GM21717 (cell line): ENCODE measurements around the gene CIB1.

ENCODE experiments used
- ATAC-seq: cut with Tn5 transposase; IDR thresholded peaks from one replicate; pipeline ENCODE4 v1.9.1; 2021; ENCODE audit warnings: mild to moderate bottlenecking, moderate library complexity; ENCODE audit not compliant: unreplicated experiment

The CIB1 gene

DNA sequence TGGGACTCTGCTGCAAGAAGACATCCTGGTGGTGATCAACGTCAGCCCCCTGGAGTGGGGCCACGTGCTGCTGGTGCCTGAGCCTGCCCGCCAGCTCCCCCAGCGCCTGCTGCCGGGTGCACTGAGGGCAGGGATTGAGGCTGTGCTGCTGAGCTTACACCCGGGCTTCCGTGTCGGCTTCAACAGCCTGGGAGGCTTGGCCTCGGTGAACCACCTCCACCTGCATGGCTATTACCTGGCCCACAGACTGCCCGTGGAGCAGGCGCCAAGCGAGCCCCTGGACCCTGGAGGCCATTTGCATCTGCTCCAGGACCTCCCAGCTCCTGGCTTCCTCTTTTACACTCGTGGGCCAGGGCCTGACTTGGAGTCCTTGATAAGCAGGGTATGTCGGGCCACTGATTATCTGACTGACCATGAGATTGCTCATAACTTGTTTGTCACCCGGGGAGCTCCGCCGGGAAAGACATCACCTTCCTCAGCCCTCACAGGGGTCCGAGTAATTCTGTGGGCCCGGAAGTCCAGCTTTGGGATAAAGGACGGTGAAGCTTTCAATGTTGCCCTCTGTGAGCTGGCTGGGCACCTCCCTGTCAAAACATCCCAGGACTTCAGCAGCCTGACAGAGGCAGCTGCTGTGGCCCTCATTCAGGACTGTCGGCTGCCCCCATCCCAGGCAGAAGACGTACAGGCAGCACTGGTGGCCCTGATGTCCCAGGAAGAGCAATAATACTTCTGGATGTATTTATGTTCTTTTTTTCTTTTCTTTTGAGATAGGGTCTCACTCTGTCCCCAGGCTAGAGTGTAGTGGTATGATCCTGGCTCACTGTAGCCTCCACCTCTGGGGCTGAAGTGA lies 7.8 kb upstream of the CIB1 start:
- no peak for ATAC-seq

DNA sequence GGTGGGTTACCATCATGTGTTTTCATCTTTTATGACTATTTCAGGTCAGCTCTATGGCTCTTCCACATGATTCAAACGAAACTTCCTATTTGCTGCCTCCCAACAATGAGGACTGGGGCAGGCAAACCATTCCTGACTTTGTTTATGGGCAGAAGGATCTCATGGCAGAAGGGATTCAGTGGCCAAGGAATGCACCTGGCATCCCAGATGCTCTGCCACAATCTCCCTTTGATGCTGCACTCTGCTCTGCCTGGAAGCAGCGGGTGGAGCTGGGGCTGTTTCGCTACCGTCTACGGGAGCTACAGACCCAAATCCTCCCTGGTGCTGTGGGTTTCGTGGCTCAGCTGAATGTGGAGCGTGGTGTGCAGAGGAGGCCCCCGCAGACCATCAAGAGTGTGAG lies 7.1 kb upstream of the CIB1 start:
- ATAC-seq: no peak

GRCh38 chr15:90239371-90239770 lies 5.6 kb upstream of the CIB1 start:
- no peak for ATAC-seq

- peak; percentile 62 for ATAC-seq
Observed at GRCh38 chr15:90234096-90234988, 601 bp upstream of the CIB1 start, which contains the start of gene GDPGP1. GDPGP1 (plus strand) TSS chr15:90234209; CDS start chr15:90240909, 6,700 bp downstream.

DNA sequence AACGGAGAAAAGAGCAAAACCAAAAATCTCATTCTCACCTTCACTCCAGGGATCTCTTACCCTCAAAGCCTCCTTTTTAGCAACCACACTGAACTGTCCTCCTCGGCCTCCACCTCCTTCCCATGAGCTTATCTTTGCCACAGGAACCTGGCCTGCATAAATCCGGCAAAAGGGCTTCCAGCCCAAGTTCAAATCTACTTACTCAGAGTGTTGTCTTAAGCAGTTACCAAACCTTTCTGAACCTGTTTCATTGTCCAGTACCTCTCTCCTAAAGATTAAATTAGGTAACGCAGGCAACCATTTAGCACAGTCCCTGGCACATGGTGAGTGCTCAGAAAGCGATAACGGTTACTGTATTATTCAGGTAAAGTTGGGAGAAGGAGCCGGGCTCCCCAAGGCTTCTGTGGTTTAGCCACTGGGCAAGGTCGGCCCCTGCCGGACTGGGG lies 777 bp downstream of the CIB1 start:
- no peak for ATAC-seq

DNA sequence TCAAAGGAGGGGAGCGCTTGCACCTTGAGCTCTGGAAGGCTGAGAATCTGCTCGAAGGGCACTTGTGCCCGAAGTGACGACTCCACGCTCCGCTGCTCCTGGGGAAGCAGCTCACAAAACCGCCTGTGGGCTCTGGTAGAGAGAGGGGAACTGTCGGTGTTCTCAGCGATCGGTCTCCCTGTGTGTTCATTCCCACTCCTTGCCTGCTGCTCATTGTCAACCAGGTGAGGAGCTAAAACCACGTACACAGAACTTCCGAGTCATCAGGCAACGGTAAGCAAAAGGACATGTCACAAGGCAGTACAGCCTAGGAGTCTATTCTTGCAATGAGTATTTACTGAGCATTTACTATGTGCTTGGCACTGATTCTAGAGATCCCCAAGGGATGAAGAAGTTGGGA lies 1.5 kb downstream of the CIB1 start:
- no peak for ATAC-seq

DNA sequence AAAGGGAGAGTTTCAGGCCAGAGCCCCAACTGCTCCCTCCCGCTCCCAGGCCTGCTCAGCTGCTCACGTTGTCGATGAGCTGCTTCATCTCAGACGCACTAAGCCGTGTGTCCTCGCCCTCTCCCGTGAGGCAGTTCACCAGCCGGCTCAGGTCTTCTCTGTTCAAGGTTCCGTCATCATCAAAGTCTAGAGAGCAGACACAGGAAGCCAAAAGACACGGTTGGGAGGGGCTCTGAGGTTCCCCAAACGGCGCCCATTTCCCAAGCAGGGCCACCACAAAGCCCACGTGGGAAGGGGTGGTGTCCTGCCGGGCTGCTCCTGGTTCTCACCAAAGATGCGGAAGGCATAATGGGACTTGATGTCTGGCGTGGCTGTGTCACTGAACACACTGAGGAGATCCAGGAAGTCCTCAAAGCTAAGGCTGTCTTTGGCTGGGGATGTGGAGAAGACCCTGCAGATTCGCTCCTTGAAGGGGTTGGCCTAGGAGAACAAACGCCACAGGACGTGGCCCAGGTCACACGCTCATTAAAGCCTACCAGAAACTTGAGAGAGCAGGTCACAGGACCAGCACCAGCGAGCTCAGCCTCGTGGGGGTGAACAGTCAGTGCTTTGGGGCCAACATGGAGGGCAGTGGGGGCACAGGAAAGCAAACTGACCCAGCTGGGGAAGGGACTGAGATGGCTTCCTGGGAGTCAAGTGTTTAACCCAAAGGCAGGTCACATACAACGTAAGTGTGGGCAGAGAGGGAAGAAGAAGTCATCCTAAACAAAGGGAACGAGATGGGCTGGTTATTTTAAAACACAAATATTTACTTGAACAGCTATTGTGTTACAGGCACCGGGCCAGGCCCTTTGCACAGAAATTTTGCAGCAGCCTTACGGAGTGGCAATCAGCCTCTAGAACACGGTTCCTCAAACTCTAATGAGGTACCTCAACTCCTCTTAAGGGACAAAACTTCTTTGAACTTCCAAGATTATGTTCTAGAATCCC lies 2.4 kb downstream of the CIB1 start:
- no peak for ATAC-seq

GRCh38 chr15:90230610-90231009 lies 3.1 kb downstream of the CIB1 start:
- no peak for ATAC-seq

GRCh38 chr15:90230071-90230494 lies 3.7 kb downstream of the CIB1 start:
- ATAC-seq: no peak

- ATAC-seq: no peak
Observed at GRCh38 chr15:90228960-90229359, 4.8 kb downstream of the CIB1 start.

GRCh38 chr15:90227816-90228772 lies 5.6 kb downstream of the CIB1 start:
- no peak for ATAC-seq

DNA sequence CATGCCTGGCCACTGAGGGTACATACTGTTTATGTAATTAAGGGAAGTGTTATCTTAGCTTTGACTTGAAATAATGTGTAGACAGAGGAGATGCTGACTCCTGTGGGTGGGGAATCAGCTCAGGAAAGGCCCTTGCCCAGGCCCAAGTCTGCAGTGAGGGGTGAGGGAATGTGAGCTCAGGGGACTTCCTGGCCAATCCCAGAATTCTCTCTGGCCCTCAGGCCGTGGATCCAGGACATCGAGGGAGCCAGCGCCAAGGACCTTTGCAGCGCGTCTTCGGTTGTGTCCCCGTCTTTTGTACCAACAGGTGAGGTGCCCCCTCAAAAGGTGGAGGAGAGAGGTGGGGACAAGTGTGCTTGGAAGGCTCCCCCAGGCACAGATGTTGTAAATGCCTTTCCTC lies 6.4 kb downstream of the CIB1 start:
- no peak for ATAC-seq

GRCh38 chr15:90225504-90226234 lies 8.1 kb downstream of the CIB1 start:
- no peak for ATAC-seq

- no peak for ATAC-seq
Observed at GRCh38 chr15:90225047-90225446, 8.7 kb downstream of the CIB1 start.

GRCh38 chr15:90223441-90224165 lies 10.1 kb downstream of the CIB1 start:
- ATAC-seq: no peak

- no peak for ATAC-seq
Observed at GRCh38 chr15:90222547-90222946, 11.2 kb downstream of the CIB1 start.

GRCh38 chr15:90221246-90221900 lies 12.4 kb downstream of the CIB1 start:
- no peak for ATAC-seq
